Activated CD4-positive, alpha-beta T cell treated with anti-CD3 and anti-CD28 coated beads for 4 hours (primary cell): ENCODE results near the gene SERPINE2.

Experiments
- DNase-seq, 2 donors: peaks; one replicate each; pipeline ENCODE4 v3.0.0-alpha.2; 2020

Gene SERPINE2

GRCh38 chr2:224039080-224039769, at the start of gene SERPINE2:
Gene SERPINE2 (minus strand): TSS chr2:224039286. CDS start chr2:224001900, 37,386 bp downstream.
- DNase-seq, result peak; percentile 58 to 59

- DNase-seq, result no peak
Observed at GRCh38 chr2:224086226-224086914, 47.3 kb upstream of the SERPINE2 start.

DNA sequence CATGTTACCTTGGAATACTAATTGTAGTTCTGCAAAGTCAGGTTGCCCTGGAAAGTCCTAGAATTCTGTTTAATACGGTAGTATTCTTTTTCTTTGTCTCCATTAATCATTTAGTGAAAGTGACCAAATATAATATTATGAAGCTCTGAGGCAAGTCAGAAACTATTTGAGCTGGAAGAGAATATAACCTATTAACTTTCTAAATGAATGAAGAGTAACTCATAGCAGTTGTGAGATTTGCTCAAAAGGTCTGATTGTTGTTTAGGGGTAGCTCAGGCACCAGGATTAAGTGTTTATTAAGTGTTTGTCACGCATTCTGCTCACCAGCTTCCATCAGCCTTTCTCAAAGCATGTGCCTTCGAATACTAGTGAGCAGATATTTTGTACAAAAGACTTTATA, 46.7 kb upstream of the SERPINE2 start:
- DNase-seq, result no peak

GRCh38 chr2:224085246-224085645, 46.2 kb upstream of the SERPINE2 start:
- no peak for DNase-seq

GRCh38 chr2:224084266-224084892, 45.3 kb upstream of the SERPINE2 start:
- DNase-seq, result no peak

DNA sequence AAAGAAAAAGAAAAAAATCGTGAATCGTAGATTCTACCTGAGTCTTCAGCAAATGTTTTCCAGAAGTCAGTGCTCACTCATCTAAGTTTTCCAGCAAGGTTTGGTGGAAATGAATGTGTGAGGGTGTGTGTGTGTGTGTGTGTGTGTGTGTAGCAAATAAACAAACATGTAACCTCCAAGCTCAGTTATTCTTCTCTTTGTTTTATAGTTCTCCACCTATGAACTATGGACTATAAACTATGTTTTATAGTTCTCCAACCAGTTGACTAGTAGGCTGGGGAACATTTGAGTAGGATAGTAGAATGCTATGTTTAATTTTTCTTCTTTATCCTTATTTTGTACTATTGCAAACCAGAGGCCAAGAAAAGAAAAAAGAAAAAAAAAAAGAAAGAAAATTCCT, 44.6 kb upstream of the SERPINE2 start:
- DNase-seq, result no peak

- DNase-seq, result no peak
Observed at GRCh38 chr2:224078656-224079055, 39.6 kb upstream of the SERPINE2 start.

GRCh38 chr2:224077773-224078507, 38.9 kb upstream of the SERPINE2 start:
- no peak for DNase-seq

DNA sequence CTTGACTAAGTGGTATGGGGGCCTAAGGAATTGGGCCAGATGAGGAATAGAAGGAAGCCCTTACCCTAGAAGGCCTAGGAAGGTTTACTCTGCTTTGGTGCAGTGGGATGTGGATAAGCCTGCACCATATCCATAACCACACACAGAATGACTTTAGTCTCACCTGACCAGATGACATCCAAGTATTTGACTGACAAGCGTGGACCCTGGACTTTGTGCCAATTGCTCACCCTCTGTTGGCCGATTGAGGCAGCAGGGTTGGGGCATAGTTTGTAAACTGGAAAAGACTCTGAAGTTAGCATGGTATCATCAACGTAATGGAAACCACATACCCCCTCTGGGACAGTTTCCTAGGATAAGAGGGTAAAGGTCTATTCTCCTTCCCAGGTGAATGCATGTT, 36.5 kb upstream of the SERPINE2 start:
- DNase-seq, result no peak

- DNase-seq, result no peak
Observed at GRCh38 chr2:224073676-224074075, 34.6 kb upstream of the SERPINE2 start.

GRCh38 chr2:224072541-224073188, 33.6 kb upstream of the SERPINE2 start:
- DNase-seq, result no peak

DNA sequence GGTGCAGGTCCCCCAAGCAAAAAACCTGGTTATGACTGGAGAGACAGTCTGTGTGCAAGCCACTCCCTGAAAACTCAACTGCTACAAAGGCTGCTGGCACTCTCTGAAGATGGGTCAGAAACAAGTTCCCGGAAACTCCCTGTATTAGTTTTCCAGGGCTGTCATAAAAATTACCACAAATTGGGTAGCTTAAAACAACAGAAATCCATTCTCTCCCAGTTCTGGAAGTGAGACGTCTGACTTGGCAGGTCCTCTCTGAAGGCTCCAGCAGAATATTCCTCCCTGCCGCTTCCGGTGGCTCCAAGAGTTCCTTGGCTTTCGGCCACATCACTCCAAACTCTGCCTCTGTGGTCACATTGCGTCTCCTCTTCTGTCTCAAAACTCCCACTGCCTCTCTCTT, 30.1 kb upstream of the SERPINE2 start:
- no peak for DNase-seq

DNA sequence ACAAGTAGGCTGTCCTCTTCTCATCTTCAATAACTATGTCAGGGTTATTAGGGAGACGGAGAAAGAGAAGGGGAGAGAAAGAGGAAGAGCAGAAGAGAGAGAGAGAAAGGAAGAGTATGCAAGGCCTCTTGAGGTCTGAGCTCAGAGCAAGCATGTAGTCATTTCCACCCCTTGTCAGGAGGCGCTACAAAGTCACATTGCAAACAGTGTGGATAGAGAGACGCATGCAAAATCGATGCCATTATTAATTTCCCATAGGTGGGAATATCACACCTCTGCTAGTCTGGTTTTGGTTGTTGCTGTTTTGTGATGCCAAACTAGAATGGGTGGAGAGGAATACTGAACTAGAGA, 24.2 kb upstream of the SERPINE2 start:
- no peak for DNase-seq

DNA sequence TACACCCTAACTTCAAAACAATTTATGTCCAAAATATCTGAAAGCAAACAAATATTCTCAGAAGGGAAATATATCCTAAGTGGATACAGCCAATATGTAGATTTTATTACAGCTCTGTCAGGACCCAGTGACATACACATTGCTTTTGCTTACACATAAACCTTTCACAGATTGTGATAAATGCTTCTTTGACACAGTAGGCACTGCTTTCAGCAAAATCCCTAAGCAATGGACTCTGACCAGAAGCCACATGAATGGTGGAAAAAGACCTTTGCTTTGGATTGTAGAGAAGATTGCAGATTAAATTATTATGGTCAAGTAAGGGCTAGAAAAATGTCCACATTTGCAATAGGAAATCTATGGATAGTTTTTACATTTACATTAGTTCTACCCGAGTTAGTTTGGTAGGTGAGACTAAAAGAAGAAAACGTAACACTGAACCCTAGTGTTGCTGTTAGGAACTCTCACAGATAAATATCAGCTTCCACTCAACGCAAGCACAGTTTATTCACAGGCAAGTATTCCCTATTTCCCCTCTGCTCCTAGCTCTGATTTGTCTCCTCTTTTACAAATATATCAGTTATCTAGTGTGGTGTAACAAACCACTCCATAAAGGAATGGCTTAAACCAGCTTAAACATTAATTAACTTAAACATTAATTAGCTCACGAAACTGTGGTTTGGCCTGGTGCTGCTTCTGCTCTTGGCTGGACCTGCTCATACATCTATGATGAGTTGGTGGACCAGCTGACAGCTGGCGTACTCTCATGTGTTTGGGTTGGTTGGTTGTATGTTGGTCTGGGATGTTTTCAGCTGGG, 23.6 kb upstream of the SERPINE2 start:
- DNase-seq, result no peak

GRCh38 chr2:224060783-224061482, 21.8 kb upstream of the SERPINE2 start:
- DNase-seq, result no peak

DNA sequence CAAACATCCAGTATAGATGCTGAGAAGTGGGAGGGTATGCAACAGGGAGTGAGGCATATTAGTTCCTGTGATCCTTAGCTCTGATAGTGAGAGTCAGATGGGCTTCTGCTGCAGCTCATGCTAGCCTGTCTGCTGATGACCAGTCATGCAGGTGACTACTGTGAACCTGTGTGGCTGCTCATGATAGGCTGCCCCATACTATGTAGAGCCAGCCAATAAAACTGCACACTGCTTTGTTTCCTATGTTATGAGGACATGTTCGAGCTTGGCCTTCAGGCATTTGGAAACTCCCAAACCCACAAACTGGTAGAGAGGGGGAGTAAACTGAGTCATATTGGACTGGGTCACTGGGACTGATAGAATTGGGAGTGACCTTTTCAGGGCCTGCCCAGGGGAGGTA, 20.1 kb upstream of the SERPINE2 start:
- no peak for DNase-seq

GRCh38 chr2:224058048-224058775, 19.1 kb upstream of the SERPINE2 start:
- no peak for DNase-seq

DNA sequence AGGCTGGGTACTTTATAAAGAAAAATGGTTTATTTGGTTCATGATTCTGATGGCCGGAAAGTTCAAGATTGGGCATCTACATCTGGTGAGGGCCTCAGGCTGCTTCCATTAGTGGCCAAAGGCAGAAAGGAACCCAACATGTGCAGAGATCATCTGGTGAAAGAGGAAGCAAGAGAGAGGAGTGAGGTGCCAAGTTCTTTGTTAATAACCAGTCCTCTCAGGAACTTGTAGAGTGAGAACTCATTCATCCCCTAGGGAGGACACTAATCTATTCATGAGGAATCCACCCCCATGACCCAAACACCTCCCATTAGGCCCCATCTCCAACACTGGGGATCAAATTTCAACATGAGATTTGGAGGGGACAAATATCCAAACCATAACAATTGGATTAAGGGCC, 17.8 kb upstream of the SERPINE2 start:
- DNase-seq, result no peak

GRCh38 chr2:224055101-224055500, 16.0 kb upstream of the SERPINE2 start:
- no peak for DNase-seq

GRCh38 chr2:224046752-224047151, 7.7 kb upstream of the SERPINE2 start:
- no peak for DNase-seq

- no peak for DNase-seq
Observed at GRCh38 chr2:224042191-224042696, 3.2 kb upstream of the SERPINE2 start.
